Urinary bladder (tissue), 4 donors: ENCODE measurements around the gene CEP290. TPM values are rescaled to one million over a fixed set of nuclear protein-coding genes. Genes with fewer than 3 reads are reported as not detected.
"Not testable (repeated sequence)": the region's sequence is repeated elsewhere in the genome, so short reads cannot be mapped to it uniquely, and the experiment has no call there.

Experiments
- DNase-seq: peaks from one replicate; pipeline ENCODE4 v3.0.0-alpha.2; 2015; ENCODE audit errors: extremely low spot score
- H3K27ac ChIP-seq: one replicate; pipeline ENCODE4 v1.5.1; 2013; ENCODE audit warnings: low read depth, mild to moderate bottlenecking, moderate library complexity
- H3K36me3 ChIP-seq: one replicate; pipeline ENCODE4 v1.6.1; 2013; ENCODE audit warnings: mild to moderate bottlenecking, moderate library complexity; ENCODE audit not compliant: insufficient read depth
- H3K4me1 ChIP-seq: one replicate; pipeline ENCODE4 v1.6.1; 2013; ENCODE audit warnings: mild to moderate bottlenecking, moderate library complexity; ENCODE audit not compliant: insufficient read depth
- H3K4me3 ChIP-seq: one replicate; pipeline ENCODE4 v1.5.1; 2013; ENCODE audit warnings: low read depth, low read length
- WGBS: extraction: QIAGEN DNeasy Blood & Tissue Kit; methylation state at CpG from one replicate; pipeline ENCODE4 v1.1.7; 2013; 5-methylcytosine and 5-hydroxymethylcytosine counted together
- polyA plus RNA-seq: library from polyadenylated mRNA; stranded (reverse); fragments of 200-250 nt; gene quantifications from one replicate; pipeline ENCODE4 v1.2.3, GENCODE V29; 2013
- total RNA-seq: library from RNA; depleted of rRNA; stranded (reverse); fragments of >200 nt; gene quantifications from one replicate; pipeline ENCODE4 v1.2.3, GENCODE V29; 2014
- donor health status: healthy with polysubstance abuse.
- donor health status: healthy.

CEP290 gene
- total and polyA plus RNA-seq, 2 donors, result 6.7 to 69.6 TPM

DNA sequence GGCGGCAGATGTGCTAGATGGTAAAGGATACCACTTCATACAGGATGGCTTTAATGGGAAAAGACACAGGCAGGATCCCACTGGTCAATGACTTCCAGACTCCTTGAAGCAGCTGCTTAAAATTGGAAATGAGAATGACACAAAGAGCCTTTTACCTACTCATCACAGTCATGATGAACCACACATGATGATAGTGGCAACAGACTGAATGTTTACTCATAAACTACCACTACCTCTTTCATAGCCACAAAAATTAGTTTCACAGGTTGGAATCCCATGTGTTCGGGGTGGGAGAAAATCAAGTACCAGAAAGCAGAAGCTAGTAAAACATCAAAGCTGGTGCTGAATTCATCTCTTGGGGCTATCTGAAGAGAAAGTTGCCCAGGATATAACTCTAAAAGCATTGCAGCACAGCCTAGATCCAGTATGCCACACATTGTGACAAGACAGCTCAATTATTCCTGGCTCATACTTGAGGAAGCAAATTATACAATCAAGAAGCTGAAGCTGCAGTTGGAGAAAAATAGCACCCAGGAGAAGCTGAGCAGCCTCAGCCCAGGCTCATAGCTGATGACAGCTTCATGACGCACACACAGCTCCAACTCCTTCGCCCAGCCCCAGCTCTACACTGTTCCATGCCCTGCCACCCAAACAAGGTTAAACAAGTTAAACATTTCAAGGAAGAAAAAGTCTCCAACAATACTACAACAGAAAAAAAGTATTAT lies 83.7 kb downstream of the CEP290 start:
- H3K27ac ChIP-seq, result no peak overlapping the region
- WGBS, result 84% methylated on average over 4 of the region's 4 CpGs
- H3K4me1 ChIP-seq, result no peaks in the 10 kb centered on the region
- H3K36me3 ChIP-seq, result peaks cover 5% of the 10 kb centered on the region
- DNase-seq, result no peak
- H3K4me3 ChIP-seq, result no peak overlapping the region

DNA sequence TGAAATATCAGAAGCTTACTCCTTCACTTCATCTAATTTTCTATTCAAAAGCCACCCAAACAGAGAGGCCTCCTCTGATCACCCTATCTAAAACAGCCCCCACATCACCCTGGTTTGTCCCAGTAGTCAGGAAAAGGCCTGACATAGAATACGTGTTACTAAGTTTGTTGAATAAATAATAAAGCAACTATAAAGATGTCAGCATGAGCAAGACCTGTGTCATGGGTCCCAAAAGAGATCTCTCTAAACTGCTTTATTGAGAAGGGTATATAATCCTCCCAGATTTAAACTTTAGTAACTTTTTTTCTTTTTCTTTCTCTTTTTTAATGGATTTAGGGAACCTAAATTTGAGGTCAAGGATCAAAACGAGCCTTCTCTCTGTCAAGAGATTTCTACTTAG lies 85.3 kb downstream of the CEP290 start:
- DNase-seq, result no peak
- 79% methylated on average over 2 of the region's 2 CpGs for WGBS
- no peak overlapping the region for H3K4me3 ChIP-seq
- H3K4me1 ChIP-seq, result no peaks in the 10 kb centered on the region
- peaks cover 5% of the 10 kb centered on the region for H3K36me3 ChIP-seq
- no peak overlapping the region for H3K27ac ChIP-seq

DNA sequence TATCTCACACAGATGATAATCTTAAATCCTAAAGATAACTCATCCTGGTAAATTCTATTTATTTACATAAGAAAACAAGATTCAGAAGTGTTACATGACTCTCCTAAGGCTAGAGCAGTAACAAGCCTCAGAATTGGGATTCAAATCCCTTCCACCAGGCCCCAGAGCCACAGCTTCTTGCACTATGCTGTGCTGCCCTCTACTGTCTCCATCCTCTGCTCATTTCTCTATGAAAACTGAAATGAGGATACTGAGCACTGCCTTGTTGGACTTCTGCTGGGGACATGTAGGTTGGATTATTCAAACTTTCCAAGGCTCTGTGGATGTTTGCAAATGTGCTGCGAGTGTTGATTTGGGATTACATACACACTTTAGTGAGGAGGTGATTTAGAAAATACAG lies 89.2 kb downstream of the CEP290 start:
- Histone ChIP-seq H3K4me3 (no peak overlapping the region), H3K27ac (no peak overlapping the region), H3K36me3 (peaks cover 5% of the 10 kb centered on the region), H3K4me1 (no peaks in the 10 kb centered on the region)
- no peak for DNase-seq
- WGBS, result 89% methylated on average over 1 of the region's 1 CpG

DNA sequence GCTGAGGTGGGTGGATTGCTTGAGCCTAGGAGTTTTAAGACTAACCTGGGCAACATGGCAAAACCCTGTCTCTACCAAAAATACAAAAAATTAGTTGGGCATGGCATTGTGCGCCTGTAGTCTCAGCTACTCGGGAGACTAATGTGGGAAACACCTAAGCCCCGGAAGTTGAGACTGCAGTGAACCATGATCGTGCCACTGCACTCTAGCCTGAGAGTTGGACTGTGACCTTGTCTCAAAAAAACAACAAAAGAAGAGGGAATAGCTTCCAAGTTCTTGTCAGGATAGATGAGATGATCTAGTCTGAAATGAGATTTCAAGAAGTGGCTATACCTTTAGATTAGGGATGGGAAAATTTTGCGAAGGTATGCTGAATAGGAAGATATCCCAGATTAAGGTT lies 97.9 kb downstream of the CEP290 start:
- Histone ChIP-seq H3K27ac (no peak overlapping the region), H3K36me3 (peaks cover 7% of the 10 kb centered on the region), H3K4me3 (no peak overlapping the region), H3K4me1 (no peaks in the 10 kb centered on the region)
- DNase-seq, result no peak
- WGBS, result 97% methylated on average over 5 of the region's 5 CpGs

DNA sequence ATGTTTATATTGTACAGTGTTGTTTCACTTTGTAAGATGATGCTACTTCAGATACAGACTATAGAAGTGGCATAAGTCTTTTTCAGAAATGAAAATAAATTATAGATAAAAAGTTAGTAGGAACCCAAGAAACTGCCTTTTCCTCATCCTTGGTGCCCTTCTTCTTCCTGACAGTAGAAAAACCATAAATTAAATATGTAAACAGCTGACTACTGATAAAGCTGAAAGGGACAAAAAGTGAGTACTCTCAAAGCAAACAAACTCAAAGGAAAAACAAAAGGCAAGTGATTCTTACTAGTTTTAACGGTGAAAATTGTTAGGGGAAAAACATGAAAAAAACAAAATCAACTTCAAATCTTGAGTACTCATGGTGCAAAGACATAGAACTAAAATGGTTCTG lies 104.1 kb downstream of the CEP290 start:
- H3K4me1 ChIP-seq, result peaks cover 1% of the 10 kb centered on the region
- 79% methylated on average over 1 of the region's 1 CpG for WGBS

DNA sequence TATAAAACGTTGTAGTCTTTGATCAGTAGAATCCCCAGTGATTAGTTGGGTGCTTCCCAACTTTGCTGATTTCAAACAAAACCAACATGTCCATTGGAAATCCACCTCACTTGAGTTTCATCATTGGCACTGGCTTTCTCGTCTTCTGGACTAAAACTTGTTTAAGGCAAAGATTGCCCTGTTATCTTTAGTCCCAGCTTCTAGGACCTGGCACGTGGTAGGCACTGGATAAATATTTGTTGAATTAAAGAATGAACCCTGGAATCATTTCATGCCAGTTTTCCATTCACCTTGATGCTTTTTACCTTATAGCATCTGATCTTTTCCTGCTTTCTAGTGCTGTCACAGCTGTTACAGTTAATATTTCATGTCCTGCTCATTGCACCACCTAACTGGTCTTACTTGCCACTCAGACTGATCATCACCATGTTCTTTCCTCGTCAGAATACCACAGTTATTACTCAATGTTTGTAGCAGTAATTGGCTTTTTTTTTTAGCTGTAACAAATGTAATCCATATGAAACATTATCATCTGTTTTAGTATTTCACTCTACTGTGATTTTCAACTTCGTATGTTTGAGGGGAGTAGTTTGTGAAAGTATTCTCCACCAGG lies 105.4 kb downstream of the CEP290 start:
- H3K4me3 ChIP-seq, result peak overlapping the region; percentile 71
- H3K36me3 ChIP-seq, result no peaks in the 10 kb centered on the region
- WGBS, result 31% methylated on average over 5 of the region's 5 CpGs
- H3K4me1 ChIP-seq, result peaks cover 1% of the 10 kb centered on the region
- DNase-seq, result no peak
- no peak overlapping the region for H3K27ac ChIP-seq

More for the DNA sequence above, 104.1 kb downstream of the CEP290 start:
- no peaks in the 10 kb centered on the region for H3K36me3 ChIP-seq
- H3K27ac ChIP-seq, result no peak overlapping the region
- DNase-seq, result no peak
- no peak overlapping the region for H3K4me3 ChIP-seq

DNA sequence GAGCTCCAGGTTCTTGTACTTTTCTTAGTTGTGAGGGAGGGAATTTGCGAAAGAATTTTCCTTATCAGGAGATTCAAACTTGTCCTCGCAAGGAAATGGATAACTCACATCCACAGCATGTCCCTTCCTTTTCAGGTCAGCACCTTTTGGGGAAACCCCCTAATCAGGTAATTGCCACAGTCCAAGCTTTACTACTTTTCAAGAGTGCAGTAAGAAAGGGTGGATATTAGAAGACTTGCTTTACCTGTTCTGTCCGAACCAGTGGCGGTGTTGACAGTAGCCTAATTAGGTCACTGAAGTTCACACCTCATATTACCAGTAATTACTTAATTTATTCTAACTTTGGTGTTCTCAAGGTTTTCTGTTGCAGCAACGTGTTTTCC lies 106.0 kb downstream of the CEP290 start:
- H3K4me3 ChIP-seq, result peak overlapping the region; percentile 71
- peaks cover 1% of the 10 kb centered on the region for H3K4me1 ChIP-seq
- WGBS, result 4% methylated on average over 5 of the region's 5 CpGs
- H3K36me3 ChIP-seq, result no peaks in the 10 kb centered on the region
- no peak for DNase-seq
- H3K27ac ChIP-seq, result peak overlapping the region; percentile 31

DNA sequence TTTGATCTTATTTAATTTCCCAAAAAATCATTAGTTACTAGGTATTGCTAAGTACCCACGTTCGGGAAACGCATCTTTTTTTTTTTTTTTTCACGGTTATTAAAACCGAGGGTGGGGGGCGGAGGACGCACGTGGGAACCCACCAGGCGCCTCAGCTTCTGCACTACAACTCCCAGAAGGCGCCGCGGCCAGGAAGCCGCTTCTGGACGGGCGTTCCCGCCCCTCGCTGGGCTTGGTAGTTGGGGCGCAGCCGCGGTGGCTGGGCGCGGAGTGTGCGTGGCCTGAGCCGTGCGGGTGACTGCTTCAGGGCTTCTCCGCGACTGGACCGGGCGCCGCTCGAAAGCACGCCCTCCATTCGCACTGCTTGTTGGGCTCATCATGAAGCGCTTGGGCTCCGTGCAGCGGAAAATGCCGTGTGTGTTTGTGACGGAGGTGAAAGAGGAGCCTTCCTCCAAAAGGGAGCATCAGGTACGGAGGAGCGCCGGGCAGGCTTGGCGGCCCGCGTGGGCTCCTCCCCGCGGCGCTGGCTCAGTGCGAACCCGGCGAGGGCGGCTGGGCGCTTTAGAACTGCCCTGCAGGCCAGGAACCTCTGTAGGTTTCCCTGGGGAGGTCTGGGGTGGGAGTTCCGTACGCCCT lies 106.5 kb downstream of the CEP290 start:
- WGBS, result under 1% methylated on average over 54 of the region's 54 CpGs
- H3K36me3 ChIP-seq, result no peaks in the 10 kb centered on the region
- peaks cover 1% of the 10 kb centered on the region for H3K4me1 ChIP-seq
- peak; percentile 73 for DNase-seq
- peak overlapping the region; percentile 31 for H3K27ac ChIP-seq
- H3K4me3 ChIP-seq, result peak overlapping the region; percentile 71

DNA sequence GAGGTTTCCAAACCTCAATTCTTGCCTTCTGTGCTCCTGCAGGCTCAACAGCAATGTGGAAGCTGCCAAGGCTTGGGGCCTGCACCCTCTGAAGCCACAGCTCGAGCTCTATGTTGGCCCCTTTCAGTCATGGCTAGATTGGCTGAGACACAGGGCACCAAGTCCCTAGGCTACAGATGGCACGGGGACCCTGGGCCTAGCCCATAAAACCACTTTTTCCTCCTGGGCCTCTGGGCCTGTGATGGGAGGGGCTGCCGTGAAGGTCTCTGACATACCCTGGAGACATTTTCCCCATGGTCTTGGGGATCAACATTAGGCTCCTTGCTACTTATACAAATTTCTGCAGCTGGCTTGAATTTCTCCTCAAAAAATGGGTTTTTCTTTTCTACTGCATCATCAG lies 110.7 kb downstream of the CEP290 start:
- H3K27ac ChIP-seq, DNase-seq, H3K4me1 ChIP-seq, H3K4me3 ChIP-seq, H3K36me3 ChIP-seq: not testable (repeated sequence)
- WGBS, result 89% methylated on average over 3 of the region's 3 CpGs

DNA sequence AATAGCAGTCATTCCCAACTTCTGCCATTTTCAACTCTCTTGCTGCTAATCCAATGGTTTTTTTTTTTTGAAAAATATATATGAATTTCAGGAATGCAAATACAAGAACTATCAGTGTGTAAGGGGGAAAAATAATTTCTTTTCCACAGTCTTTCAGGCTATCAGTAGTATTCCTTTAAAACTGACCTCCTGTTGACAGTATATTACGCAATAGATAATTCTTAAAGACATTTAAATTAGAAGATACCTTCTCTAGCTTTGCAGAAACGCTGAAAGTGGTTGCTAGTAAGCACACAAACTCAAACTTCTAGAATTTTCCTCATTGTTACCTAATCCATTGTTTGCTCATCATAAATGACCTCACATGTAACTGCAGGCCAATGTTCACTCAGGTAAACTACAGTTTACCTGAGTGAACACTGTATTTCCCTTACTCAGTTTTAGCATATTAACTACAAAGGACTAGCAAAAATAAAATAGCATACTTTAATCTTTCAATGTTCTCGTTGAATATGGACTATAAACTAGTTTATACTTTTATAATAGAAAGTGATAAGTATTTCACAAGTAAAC lies 112.7 kb downstream of the CEP290 start, which contains the start of gene C12orf50:
Gene C12orf50 (minus strand): TSS at position 309 of the 573 bp plus-strand sequence. CDS start 2,439 bp downstream, outside the sequence.
- Histone ChIP-seq H3K4me3 (no peak within 1 kb of the TSS), H3K27ac (no peak within 1 kb of the TSS), H3K36me3 (no peaks in the 10 kb centered on the region), H3K4me1 (no peaks in the 10 kb centered on the region)
- DNase-seq, result no peak
- 51% methylated on average over 3 of the region's 3 CpGs for WGBS

DNA sequence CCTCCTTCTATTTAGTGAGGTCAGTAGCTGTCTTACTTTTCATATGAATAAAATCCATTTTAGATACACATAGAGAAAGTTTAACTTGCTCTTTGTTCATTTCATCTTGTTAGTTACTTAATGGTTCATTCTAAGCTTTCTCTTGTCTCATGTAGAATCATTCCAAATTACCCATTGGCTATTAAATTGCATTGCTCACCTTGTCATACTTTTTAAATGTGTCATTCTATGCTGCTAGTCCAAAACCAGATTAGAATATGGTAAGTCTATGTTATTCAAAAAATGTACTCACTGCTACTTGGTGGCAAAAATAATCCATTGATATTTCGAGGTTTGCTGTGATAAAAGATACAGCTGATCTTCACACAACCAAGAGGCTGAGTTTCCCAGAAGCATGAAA lies 115.7 kb downstream of the CEP290 start:
- no peak overlapping the region for H3K4me3 ChIP-seq
- no peaks in the 10 kb centered on the region for H3K36me3 ChIP-seq
- DNase-seq, result no peak
- no peaks in the 10 kb centered on the region for H3K4me1 ChIP-seq
- no peak overlapping the region for H3K27ac ChIP-seq
- WGBS, result 72% methylated on average over 1 of the region's 1 CpG

DNA sequence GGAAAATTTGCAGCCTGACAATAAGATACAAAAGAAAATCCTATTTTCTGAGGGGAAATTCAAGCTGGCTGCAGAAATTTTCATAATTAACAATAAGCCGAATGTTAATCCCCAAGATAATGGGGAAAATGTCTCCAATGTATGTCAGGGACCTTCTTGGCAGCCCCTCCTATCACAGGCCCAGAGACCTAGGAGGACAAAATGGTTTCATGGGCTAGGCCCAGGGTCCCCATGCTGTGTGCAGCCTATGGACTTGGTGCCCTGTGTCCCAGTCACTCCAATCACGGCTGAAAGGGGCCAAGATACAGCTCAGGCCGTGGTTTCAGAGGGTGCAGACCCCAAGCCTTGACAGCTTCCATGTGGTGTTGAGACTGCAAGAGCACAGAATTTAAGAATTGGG lies 123.9 kb downstream of the CEP290 start:
- 86% methylated on average over 3 of the region's 3 CpGs for WGBS
- no peak overlapping the region for H3K27ac ChIP-seq
- no peaks in the 10 kb centered on the region for H3K36me3 ChIP-seq
- no peak for DNase-seq
- no peak overlapping the region for H3K4me3 ChIP-seq
- H3K4me1 ChIP-seq, result no peaks in the 10 kb centered on the region

DNA sequence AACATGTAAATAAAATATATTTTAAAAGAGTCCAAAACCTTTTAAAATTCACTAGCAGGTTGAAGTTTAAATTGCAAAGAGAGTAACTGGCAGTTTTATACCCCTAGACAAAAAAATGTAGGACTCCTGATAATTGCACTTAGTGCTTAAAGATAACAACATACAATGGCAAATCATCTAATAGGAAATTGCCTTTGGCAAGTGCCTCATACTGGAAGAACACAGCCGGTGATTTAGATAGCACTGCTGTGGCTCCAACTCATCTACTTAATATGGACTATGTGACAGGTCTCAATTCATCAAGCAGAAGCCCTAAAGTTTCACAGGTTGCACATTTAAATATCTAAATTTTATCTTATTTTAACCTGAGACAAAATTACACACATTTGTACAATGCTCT lies 126.1 kb downstream of the CEP290 start:
- Histone ChIP-seq H3K27ac (no peak overlapping the region), H3K4me3 (no peak overlapping the region), H3K36me3 (no peaks in the 10 kb centered on the region), H3K4me1 (no peaks in the 10 kb centered on the region)
- 38% methylated on average over 1 of the region's 1 CpG for WGBS
- DNase-seq, result no peak

DNA sequence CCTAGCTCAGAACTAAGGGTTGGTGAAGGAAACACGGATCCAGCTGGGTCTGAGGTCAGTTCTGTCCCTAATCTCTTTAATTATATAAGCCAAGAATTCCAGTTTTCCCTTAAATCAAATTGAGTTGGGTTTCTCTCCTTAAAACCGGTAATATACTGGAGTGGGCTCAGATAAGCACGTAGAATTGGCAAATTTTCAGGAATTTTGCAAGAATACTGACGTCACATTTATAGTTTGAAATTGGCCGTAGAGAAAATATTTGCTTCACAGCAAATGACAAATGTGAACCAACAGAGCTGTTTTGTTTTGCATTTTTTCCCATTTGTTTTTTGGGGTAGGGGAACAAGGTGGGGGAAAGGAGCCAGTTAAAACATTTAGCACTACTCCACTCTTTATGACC lies 130.1 kb downstream of the CEP290 start:
- WGBS, result 33% methylated on average over 5 of the region's 5 CpGs
- DNase-seq, result no peak
- no peak overlapping the region for H3K4me3 ChIP-seq
- no peaks in the 10 kb centered on the region for H3K36me3 ChIP-seq
- H3K4me1 ChIP-seq, result no peaks in the 10 kb centered on the region
- no peak overlapping the region for H3K27ac ChIP-seq
